EL (cell line): Measurements from ENCODE around the gene TTC13.
"Not testable (repeated sequence)": the region's sequence is repeated elsewhere in the genome, so short reads cannot be mapped to it uniquely, and the experiment has no call there.

Experiments used
- DNase-seq: peaks from one replicate; pipeline ENCODE4 v3.0.0-alpha.2; 2016

TTC13 gene

DNA sequence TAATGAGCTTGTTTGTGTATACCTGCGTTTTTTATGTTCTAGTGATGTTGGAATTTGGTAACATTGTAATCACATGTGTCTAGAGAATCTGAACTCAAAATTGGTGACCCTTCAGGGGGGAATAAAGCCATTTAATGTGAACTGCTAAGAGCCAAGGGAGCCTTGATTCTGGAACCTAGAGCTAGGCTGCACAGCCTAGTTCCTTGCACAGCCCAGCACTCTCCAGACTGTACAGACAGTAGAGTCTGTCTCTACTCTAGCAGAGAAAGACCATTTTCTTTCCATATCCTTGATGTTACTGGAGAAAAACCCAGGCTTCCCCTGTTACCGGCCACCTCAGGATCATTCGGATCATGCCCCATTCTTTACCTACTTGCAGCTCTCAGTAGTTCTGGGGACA, 8.8 kb upstream of the TTC13 start:
- DNase-seq: no peak

GRCh38 chr1:230986976-230987375, 8.3 kb upstream of the TTC13 start:
- peak; percentile 85 for DNase-seq

- no peak for DNase-seq
Measured at GRCh38 chr1:230985711-230986110, 7.0 kb upstream of the TTC13 start.

GRCh38 chr1:230984622-230985515, 6.2 kb upstream of the TTC13 start:
- DNase-seq: not testable (repeated sequence)

GRCh38 chr1:230983811-230984210, 5.2 kb upstream of the TTC13 start:
- no peak for DNase-seq

- peak; percentile 68 for DNase-seq
Measured at GRCh38 chr1:230982696-230983095, 4.0 kb upstream of the TTC13 start.

- no peak for DNase-seq
Measured at GRCh38 chr1:230979952-230980351, 1.3 kb upstream of the TTC13 start.

- no peak for DNase-seq
Measured at GRCh38 chr1:230979389-230979716, 692 bp upstream of the TTC13 start.

DNA sequence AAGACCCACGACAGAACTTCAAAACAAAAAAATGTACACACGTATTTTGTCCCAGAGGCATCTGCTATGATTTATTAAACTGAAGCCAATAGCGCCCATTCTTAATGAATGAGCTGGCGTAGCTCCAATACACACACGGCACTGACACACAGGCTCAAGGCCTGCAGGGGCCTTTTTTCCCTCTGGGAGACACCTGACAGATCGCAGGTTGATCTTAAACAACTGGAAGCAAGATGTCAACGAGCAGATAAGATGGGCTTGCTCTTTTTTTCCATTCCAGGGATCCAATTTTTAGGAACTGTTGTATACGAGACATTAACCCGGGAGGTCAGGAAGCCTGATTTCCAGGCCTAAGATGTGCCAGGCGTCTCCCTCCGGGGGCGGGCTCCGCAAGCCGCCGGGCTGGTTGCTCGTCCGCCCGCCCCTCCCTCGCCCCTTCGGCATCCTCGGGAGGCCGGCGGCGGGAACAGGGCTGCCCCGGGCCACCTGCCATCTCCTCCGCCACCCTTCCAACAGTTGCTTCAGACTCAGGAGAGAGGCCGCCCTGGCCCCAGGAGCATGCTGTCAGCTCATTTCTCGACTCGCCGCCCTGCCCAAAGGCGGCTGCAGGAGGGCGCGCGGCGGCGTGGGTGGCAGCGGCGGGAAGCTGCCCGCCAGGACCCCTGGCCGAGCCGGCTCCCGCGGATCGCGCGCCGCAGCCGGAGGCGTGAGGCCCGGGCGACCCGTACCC, 735 bp downstream of the TTC13 start:
- DNase-seq: peak; percentile 37

DNA sequence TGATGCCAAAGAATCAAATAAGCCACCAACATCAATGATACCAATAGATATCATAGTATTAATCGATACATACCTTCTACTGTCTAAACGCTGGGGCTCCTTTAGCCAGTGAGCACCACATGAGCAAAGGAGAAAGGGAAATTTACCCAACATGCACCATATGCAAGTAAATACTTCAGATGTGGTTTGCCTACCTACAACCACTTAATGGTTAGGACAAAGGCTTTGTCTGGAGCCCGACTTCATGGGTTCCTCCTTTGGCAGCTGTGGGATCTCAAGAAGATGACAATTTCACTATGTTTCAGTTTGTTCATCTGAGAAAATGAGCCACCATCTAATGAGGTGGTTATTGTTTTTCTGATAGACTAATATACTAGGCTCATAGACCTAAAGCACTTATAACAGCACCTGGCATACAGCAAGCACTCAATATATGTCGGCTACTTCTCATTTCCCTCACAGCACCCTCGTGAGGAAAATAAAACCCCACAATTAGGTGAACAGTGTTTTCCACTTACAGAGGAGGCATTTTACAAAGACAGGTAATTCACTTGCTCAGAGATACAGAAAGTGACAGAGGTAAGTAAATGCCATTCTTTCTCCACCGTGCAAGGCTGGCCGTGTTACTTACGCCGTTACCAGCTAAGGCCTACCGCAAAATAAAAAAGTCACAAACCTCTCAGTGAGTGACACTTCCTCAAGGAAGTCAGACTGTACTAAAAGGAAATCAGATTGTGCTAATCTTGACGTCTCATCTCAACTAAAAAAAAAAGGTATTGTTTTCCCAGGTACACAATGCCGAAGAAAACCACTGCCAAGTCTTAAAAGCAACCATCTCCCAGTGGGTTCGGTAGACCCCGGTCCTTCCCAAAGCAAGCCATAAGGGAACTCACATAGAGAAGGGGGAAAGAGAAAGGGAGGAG, 1.6 kb downstream of the TTC13 start:
- DNase-seq: no peak

DNA sequence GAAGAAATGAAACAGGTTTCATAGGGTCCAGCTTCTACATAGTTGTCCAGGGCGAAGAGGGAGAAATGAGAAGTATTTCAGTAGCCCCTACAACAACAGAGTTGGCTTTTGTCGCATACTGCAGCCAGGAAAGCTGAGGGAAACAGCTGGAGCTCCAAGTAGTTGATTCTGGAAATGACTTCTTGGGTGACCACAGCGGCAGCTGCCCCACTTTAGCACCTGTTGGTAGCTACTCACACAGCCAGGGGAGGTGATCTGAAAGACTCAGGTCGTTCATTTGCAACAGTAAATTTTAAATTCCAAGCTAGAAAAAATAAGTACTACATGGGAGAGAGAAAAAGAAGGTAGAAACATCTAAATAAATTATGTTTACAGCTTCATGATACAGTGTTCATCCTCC, 2.3 kb downstream of the TTC13 start:
- no peak for DNase-seq

GRCh38 chr1:230975636-230976035, 3.0 kb downstream of the TTC13 start:
- no peak for DNase-seq

GRCh38 chr1:230972855-230973271, 5.8 kb downstream of the TTC13 start:
- DNase-seq: peak; percentile 65

GRCh38 chr1:230971771-230972170, 6.9 kb downstream of the TTC13 start:
- no peak for DNase-seq

DNA sequence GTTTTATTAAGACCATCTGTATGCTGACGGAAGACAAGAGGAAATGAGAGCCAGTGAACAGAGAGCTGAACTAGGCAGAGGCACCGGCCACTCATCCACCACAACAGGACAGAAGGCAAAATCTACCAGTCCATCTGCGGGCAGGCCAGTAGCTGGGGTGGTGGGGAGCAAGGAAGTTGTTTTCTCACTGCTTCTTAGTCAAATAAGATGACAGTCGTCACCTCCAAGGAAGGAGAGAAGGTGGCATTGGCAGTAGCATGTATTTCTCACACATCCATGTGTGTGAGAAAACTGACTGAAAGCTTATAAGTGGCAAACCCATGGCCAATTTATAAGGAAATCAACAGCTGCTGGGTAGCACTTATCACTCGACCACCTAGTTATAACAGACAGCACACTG, 8.2 kb downstream of the TTC13 start:
- DNase-seq: no peak

- no peak for DNase-seq
Measured at GRCh38 chr1:230966358-230966873, 12.2 kb downstream of the TTC13 start.

DNA sequence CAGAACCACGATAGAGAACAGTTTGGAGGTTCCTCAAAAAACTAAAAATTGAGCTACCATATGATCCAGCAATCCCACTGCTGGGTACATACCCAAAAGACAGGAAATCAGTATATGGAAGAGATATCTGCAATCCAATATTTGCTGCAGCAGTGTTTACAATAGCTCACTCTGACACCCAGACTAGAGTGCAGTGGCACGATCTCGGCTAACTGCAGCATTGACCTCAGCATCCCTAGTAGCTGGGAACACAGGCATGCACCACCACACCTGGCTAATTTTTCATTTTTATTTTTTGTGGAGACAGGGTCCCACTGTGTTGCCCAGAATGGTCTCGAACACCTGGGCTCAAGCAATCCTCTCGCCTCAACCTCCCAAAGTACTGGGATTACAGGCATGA, 13.1 kb downstream of the TTC13 start:
- DNase-seq: no peak

- no peak for DNase-seq
Measured at GRCh38 chr1:230964896-230965295, 13.8 kb downstream of the TTC13 start.

DNA sequence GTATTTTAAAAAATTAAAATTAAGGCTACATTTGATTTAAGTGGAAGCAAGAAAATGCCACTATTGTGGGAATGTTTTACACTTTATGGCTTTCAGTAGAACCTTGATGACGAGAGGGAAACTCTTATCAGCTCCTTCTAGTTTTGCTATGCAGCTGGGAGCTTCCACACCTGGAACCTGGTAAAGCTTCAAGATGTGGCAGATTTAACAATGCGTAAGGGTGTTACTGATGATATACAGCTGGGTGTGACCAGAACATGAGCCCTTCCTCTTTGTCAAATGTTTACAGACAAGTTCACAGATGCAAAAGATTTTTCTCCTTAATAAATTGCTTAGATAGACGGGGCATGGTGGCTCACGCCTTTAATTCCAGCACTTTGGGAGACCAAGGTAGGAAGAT, 20.3 kb downstream of the TTC13 start:
- no peak for DNase-seq

GRCh38 chr1:230957580-230957989, 21.1 kb downstream of the TTC13 start:
- DNase-seq: no peak

GRCh38 chr1:230950404-230950803, 28.3 kb downstream of the TTC13 start:
- DNase-seq: no peak

GRCh38 chr1:230948903-230949302, 29.8 kb downstream of the TTC13 start:
- DNase-seq: no peak

DNA sequence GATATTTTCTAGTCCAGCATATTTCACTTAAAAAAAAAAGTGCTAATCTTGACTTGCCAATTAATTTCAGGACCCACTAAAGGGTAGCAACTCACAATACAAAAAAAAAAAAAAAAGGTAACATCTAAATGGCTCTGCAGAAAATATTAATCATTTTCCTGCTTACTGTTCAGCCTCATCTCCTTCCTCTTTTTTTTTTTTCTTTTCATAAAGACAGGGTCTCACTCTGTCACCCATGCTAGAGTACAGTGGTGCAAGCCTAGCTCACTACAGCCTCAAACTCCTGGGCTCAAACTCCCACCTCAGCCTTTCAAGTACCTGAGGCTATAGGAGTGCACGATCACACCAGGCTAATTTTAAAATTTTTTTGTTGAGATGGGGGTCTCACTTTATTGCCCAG, 30.4 kb downstream of the TTC13 start:
- DNase-seq: no peak
